Measurements from ENCODE around the gene SFXN5.
"Not testable (repeated sequence)": the region's sequence is repeated elsewhere in the genome, so short reads cannot be mapped to it uniquely, and the experiment has no call there.

SFXN5 gene

DNA sequence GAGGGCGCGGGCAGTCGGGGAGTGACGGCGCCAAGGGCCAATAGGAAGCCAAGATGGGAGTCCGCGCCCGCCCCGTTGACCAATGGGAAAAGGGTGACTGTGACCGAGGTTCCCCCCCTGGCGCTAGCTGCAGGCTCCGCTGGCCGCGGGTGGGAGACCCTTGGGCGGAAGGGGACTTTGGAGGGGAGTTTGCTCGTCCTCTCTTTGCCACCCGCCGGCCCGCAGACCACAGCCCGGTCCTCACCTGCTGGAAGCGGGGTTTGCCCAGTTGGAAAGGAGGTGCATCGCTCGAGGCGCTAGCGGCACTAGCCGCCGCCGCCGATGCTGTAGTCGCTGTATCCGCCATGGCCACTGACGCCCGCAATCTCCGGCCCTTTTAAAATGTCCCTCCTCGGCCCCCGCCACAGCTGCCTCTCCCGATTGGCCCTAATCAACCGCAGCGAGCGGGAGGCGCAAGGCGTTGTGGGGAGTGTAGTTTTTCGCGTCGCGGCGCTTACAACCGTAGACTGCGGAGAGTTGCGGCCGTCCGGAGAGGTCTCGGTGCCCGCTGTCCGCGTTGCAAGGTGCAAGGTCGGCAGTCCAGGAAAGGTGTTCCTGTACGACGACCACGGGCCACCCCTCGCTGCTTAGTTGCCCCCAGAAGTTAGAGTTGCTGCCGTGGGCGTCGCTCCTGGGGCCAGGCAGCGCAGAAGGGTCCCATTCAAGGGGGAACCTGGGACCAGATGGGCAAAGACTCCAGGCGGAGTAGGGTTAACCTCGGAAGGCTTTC, at the start of gene SFXN5:
Gene SFXN5, minus strand, starts transcription at position 353 of the 769 bp plus-strand sequence. Its CDS starts 7 bp downstream, at position 346.
- peak; percentile 73 for DNase-seq (ENCODE audit: low read depth)
- TF ChIP-seq, protein P1, sequence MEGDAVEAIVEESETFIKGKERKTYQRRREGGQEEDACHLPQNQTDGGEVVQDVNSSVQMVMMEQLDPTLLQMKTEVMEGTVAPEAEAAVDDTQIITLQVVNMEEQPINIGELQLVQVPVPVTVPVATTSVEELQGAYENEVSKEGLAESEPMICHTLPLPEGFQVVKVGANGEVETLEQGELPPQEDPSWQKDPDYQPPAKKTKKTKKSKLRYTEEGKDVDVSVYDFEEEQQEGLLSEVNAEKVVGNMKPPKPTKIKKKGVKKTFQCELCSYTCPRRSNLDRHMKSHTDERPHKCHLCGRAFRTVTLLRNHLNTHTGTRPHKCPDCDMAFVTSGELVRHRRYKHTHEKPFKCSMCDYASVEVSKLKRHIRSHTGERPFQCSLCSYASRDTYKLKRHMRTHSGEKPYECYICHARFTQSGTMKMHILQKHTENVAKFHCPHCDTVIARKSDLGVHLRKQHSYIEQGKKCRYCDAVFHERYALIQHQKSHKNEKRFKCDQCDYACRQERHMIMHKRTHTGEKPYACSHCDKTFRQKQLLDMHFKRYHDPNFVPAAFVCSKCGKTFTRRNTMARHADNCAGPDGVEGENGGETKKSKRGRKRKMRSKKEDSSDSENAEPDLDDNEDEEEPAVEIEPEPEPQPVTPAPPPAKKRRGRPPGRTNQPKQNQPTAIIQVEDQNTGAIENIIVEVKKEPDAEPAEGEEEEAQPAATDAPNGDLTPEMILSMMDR (IDR thresholded peaks at IDR 0.05; ENCODE audit: low read depth, low read length, missing control alignments) = no peak
- H3K4me3 ChIP-seq (ENCODE audit: low read depth, low read length) = peak within 1 kb of the TSS; percentile 83

GRCh38 chr2:73119611-73120239, 48.2 kb upstream of the SFXN5 start:
- not testable (repeated sequence) for H3K4me3 ChIP-seq (ENCODE audit: low read depth, low read length); DNase-seq (ENCODE audit: low read depth)

DNA sequence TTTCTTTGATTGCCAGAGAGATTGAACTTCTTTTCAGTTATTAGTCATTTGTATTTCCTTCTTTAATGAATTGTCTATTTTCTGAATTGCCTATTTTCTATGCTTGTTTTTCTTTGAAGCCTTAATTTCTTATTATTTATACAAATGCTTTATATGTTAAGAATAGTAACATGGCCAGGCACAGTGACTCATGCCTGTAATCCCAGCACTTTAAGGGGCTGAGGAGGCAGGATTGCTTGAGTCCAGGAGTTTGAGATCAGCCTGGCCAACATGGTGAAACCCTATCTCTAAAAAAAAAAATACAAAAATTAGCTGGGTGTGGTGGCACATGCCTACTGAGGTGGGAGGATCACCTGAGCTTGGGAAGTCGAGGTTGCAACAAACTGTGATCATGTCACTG, 45.9 kb upstream of the SFXN5 start:
- TF ChIP-seq, protein P1 (IDR thresholded peaks at IDR 0.05; ENCODE audit: low read depth, low read length, missing control alignments) = no peak
- DNase-seq (ENCODE audit: low read depth) = no peak
- no peak overlapping the region for H3K4me3 ChIP-seq (ENCODE audit: low read depth, low read length)

- no peak for DNase-seq (ENCODE audit: low read depth)
- H3K4me3 ChIP-seq (ENCODE audit: low read depth, low read length) = no peak overlapping the region
- TF ChIP-seq, protein P1 (IDR thresholded peaks at IDR 0.05; ENCODE audit: low read depth, low read length, missing control alignments) = no peak
Measured at GRCh38 chr2:73116182-73116960, 44.9 kb upstream of the SFXN5 start.

DNA sequence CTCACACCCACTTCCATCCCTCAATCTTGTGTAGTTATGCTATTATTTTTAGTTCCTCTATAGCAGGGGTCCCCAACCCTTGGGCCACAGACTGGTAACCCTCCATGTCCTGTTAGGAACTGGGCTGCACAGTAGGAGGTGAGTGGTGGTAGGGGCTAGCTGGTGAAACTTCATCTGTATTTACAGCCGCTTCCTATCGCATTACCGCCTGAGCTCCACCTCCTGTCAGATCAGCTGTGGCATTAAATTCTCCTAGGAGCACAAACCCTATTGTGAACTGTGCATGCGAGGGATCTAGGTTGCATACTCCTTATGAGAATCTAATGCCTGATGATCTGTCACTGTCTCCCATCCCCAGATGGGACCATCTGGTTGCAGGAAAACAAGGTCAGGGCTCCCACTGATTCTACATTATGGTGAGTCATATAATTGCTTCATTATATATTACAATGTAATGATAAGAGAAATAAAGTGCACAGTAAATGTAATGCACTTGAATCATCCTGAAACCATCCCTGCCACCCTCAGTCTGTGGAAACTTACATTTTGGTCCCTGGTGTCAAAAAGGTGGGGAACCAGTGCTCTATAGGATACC, 42.9 kb upstream of the SFXN5 start:
- no peak overlapping the region for H3K4me3 ChIP-seq (ENCODE audit: low read depth, low read length)
- no peak for DNase-seq (ENCODE audit: low read depth)
- TF ChIP-seq, protein P1 (IDR thresholded peaks at IDR 0.05; ENCODE audit: low read depth, low read length, missing control alignments) = no peak

GRCh38 chr2:73112913-73113854, 41.7 kb upstream of the SFXN5 start, which contains the start of gene RAB11FIP5:
RAB11FIP5 (minus strand) TSS chr2:73112948; CDS start chr2:73112777, 171 bp downstream.
- TF ChIP-seq, protein P1 (IDR thresholded peaks at IDR 0.05; ENCODE audit: low read depth, low read length, missing control alignments) = no peak
- no peak for DNase-seq (ENCODE audit: low read depth)
- H3K4me3 ChIP-seq (ENCODE audit: low read depth, low read length) = peak within 1 kb of the TSS; percentile 47

All from GM12864 (cell line).